Measurements from ENCODE around the gene SLC6A3.

DNA sequence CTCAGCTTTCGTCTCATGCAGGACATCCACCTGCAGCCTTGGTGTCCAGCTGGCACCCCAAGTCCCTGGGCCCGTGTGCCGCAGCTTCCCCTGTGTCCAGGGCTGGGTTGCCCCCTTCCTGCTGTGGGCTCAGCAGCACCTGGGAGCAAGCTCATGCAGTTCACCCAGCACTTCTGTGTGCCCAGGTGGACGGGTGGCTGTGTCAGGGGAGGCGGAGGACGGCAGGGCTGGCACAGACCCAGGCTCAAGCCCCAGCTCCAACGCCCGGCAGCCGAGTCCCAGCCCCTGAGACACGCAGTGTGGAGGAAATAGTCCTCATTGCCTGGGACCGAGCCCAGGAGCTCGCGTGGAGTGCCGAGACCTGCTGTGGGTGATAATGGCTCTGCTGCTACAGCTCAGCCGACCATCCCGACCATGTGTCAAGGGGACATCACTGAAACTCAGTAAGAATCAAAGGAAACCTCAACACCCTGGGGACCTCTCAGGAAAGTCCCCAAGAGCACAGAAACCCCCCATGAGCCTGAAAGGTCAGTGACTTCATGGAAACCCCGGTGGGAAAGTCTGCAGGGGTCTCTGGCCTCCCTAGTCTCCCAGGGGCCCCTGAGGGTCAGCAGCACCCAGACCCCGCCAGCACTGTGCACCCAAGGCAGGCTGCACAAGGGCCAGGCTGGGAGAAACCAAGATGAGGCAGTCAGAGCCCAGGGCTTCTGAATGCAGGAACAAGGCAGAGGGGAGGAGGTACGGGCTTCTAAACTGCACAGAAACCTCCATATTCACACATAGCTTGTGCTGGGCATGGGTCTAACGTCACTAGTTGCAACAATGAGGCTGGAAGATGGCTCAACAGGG is 39.7 kb upstream of the SLC6A3 start:
- TF ChIP-seq, protein P1, sequence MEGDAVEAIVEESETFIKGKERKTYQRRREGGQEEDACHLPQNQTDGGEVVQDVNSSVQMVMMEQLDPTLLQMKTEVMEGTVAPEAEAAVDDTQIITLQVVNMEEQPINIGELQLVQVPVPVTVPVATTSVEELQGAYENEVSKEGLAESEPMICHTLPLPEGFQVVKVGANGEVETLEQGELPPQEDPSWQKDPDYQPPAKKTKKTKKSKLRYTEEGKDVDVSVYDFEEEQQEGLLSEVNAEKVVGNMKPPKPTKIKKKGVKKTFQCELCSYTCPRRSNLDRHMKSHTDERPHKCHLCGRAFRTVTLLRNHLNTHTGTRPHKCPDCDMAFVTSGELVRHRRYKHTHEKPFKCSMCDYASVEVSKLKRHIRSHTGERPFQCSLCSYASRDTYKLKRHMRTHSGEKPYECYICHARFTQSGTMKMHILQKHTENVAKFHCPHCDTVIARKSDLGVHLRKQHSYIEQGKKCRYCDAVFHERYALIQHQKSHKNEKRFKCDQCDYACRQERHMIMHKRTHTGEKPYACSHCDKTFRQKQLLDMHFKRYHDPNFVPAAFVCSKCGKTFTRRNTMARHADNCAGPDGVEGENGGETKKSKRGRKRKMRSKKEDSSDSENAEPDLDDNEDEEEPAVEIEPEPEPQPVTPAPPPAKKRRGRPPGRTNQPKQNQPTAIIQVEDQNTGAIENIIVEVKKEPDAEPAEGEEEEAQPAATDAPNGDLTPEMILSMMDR (IDR thresholded peaks at IDR 0.05) = no peak
- no peak for TF ChIP-seq POLR2AphosphoS5 (IDR thresholded peaks at IDR 0.05)
